OCI-M2 (cell line): ENCODE measurements around the gene SLC28A1.

Experiments used
- DNase-seq: peaks from one replicate; lab custom pipeline; 2025; ENCODE audit not compliant: unreplicated experiment; lab: John Stamatoyannopoulos, UW

Gene SLC28A1

GRCh38 chr15:84988909-84989644, 104.6 kb downstream of the SLC28A1 start:
- DNase-seq = no peak

DNA sequence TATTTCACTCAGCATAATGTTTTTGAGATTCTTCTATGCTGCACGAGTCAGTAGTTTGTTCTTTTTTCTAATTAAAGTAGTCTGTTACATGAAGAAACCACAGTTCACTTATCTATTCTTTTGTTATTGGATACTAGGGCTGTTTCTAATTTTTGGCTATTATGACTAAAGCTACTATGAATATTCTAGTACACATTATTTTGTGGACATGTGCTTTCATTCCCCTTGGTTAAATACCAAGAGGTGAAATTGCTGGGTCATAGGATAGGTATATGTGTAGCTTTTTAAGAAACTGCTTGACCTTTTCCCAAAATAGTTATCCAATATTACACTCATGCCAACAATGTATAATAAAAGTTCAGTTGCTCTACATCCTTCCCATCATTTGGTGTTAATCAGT, 106.0 kb downstream of the SLC28A1 start:
- no peak for DNase-seq

DNA sequence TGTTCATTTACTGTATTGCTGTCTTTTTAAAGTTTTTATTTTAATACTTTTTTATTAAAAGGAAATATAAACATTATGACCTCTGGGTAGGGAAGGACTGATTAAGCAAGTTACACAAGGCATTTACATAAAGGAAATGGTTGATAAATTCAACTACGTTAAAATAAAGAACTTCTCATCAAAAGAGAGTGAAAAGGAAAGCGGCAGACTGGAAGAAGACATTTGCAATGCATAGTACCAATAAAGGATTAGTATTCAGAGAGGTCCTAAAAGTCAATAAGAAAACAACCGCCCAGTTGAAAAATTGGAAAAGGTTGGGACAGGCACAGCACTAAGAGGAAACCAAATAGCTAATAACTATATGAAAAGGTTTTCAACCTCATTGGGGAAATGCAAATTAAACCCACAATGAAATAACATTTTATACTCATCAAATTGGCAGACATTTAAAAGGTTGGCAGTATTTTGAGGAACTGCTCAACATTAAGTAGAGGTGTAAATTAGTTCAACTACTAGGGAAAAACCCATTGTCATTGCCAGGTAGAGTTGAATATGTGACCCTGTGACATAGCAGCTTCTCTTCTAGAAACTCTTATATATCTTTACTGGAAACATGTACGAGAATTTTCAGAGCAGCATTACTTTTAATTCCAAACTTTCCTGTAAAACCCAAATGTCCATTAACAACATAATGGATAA, 106.7 kb downstream of the SLC28A1 start:
- DNase-seq = no peak

DNA sequence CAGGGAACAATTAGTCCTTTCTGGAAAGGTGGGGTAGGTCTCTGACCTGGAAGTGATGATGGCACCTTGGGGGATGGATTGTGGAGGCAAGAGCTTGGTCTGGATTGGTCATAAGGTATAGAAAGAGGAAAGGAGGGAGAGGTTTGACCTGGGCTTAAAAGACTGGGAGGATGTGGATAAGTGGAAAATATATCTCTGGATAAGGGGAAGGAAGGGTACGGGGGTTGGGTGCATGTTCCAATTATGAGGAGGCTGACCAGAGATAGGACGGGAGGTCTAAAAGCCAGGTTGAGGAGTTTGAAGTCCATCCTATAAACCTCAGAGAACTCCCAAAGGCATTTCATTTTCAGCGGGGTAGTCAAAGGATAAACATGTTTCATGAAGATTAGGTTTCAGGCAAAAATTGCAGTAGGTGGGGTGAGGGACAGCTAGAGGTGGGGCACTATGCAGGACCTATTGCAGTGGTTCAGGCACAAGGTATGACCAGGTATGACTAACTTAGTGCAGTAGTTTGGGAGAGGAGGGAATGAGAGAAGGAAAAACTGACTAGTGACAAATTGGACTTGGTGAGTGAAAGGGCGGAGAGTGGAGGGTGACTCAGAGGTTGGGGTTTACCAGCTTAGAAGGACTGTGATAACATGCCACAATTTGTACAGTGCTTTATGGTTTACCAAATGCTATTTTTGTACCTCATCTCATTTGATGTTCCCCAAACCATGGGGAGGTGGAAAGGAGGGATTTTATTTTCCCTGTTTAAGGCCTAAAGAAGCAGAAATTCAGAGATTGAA, 107.9 kb downstream of the SLC28A1 start:
- DNase-seq = no peak
